Measurements from ENCODE around the gene MTERF1.

- TF ChIP-seq EZH2 (IDR thresholded peaks at IDR 0.05; ENCODE audit: borderline replicate concordance) (no peak), CTCF (IDR thresholded peaks at IDR 0.05; ENCODE audit: poor library complexity) (no peak), EZH2phosphoT487 (IDR thresholded peaks at IDR 0.05; ENCODE audit: low read depth, severe bottlenecking, unreplicated experiment) (no peak)
Measured at GRCh38 chr7:91927912-91928311, 47.4 kb upstream of the MTERF1 start.

Data from hepatocyte (in vitro differentiated cells).